Mesendoderm (in vitro differentiated cells): Measurements from ENCODE around the gene PYGO2.

ENCODE experiments used
- DNase-seq: peaks from one replicate; pipeline ENCODE4 v3.0.0; 2013
- H2AK5ac ChIP-seq: 2 replicates; pipeline ENCODE4 v1.6.1; 2013; ENCODE audit warnings: low read length, inconsistent platforms
- H2BK120ac ChIP-seq: 2 replicates; pipeline ENCODE4 v1.6.1; 2013; ENCODE audit warnings: low read depth, mild to moderate bottlenecking, low read length, moderate library complexity, mixed read lengths
- H2BK15ac ChIP-seq: replicated peaks from 2 replicates; pipeline ENCODE4 v1.6.1; 2013; ENCODE audit warnings: low read depth, mild to moderate bottlenecking, moderate library complexity
- H2BK5ac ChIP-seq: 2 replicates; pipeline ENCODE4 v1.6.1; 2013; ENCODE audit warnings: low read length, inconsistent platforms
- H3K18ac ChIP-seq: 2 replicates; pipeline ENCODE4 v1.6.1; 2013; ENCODE audit warnings: mild to moderate bottlenecking, low read length, mixed read lengths
- H3K23ac ChIP-seq: one replicate; pipeline ENCODE4 v1.6.1; 2013; ENCODE audit warnings: low read length
- H3K27ac ChIP-seq: 2 replicates; pipeline ENCODE4 v1.5.1; 2013; ENCODE audit warnings: low read depth, mild to moderate bottlenecking, inconsistent platforms, low read length, moderate library complexity
- H3K27me3 ChIP-seq: 2 replicates; pipeline ENCODE4 v1.6.1; 2013; ENCODE audit warnings: low read length, control low read depth, mild to moderate bottlenecking, inconsistent platforms; ENCODE audit not compliant: insufficient read depth, poor library complexity
- H3K36me3 ChIP-seq: 2 replicates; pipeline ENCODE4 v1.6.1; 2013; ENCODE audit warnings: low read length, inconsistent platforms; ENCODE audit not compliant: control insufficient read depth, insufficient read depth
- H3K4ac ChIP-seq: one replicate; pipeline ENCODE4 v1.6.1; 2013; ENCODE audit warnings: low read depth, mild to moderate bottlenecking, low read length, moderate library complexity
- H3K4me1 ChIP-seq: 2 replicates; pipeline ENCODE4 v1.6.1; 2013; ENCODE audit warnings: low read depth, low read length, inconsistent platforms; ENCODE audit not compliant: control insufficient read depth
- H3K4me2 ChIP-seq: 2 replicates; pipeline ENCODE4 v1.6.1; 2013; ENCODE audit warnings: low read length
- H3K4me3 ChIP-seq: 2 replicates; pipeline ENCODE4 v1.5.1; 2013; ENCODE audit warnings: mild to moderate bottlenecking, low read length
- H3K56ac ChIP-seq: one replicate; pipeline ENCODE4 v1.6.1; 2013; ENCODE audit warnings: low read length
- H3K79me1 ChIP-seq: 2 replicates; pipeline ENCODE4 v1.6.1; 2013; ENCODE audit warnings: low read length, inconsistent platforms
- H3K79me2 ChIP-seq: 2 replicates; pipeline ENCODE4 v1.6.1; 2013; ENCODE audit warnings: mild to moderate bottlenecking, low read length; ENCODE audit not compliant: control insufficient read depth, insufficient read depth
- H3K9ac ChIP-seq: 2 replicates; pipeline ENCODE4 v1.6.1; 2013; ENCODE audit warnings: low read length, inconsistent platforms
- H4K5ac ChIP-seq: one replicate; pipeline ENCODE4 v1.6.1; 2013; ENCODE audit warnings: low read length
- H4K8ac ChIP-seq: one replicate; pipeline ENCODE4 v1.6.1; 2013; ENCODE audit warnings: low read depth, mild to moderate bottlenecking, control low read depth, low read length, moderate library complexity
- WGBS: extraction: QIAGEN DNeasy Blood & Tissue Kit; methylation state at CpG from one replicate; pipeline ENCODE4 v1.1.7; 2013; ENCODE audit warnings: low lambda C conversion rate, missing lambda C conversion rate; ENCODE audit not compliant: insufficient coverage; ENCODE audit errors: extremely low coverage; 5-methylcytosine and 5-hydroxymethylcytosine counted together

Gene PYGO2

DNA sequence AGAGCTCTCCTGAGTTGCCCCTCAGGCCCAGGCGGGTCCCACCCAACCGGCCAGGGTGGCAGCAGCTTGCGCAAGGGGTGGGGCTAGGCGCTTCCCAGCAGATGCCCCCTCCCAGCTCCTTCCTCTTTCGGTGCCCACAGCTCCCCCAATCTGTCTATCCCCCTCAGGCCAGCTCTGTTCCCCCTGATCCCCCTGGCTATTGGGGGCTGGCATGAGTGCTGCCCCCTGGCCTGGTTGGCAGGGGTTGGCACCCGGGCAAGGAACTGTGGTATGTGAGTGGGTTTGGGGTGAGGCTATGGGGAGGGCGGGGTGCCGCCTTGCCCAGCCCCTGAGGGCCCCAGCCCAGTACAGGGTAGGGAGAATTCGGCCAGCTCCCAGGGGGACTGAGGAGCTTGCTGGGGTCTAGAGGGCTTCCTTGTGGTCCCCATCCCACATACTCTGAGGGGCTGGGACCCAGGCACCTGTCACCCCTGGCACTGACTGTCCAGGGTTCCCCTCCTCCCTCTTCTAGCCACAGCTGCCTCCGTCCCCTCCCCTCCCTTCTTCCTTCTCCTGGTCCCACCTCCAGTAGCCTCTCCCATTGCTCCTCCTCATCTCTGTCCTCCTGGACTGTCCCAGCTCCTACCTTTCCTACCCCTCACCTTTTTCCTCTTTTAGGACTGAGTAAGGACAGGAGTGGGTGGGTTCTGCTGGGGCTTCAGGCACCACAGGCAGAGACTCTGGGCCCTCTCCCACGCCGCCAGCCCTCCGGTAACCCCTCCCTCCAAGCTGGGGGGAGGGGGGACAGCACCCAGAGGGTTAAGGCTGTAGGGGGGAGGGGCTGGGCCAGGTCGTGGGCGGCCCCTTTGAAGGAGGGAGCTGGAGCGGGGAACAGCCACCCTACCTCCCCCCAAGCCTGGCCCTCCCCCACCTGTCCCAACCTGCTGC lies 46.7 kb upstream of the PYGO2 start:
- H2AK5ac ChIP-seq = no peak overlapping the region
- H3K79me2 ChIP-seq = peaks cover 16% of the 10 kb centered on the region
- peak overlapping the region; percentile 42 for H3K9ac ChIP-seq
- H3K27me3 ChIP-seq = no peaks in the 10 kb centered on the region
- H3K18ac ChIP-seq = no peak overlapping the region
- no peak overlapping the region for H2BK5ac ChIP-seq
- no CpG with 5 or more reads among the region's 16 CpGs for WGBS
- H3K79me1 ChIP-seq = peaks cover 7% of the 10 kb centered on the region
- H3K23ac ChIP-seq = peak overlapping the region; percentile 18
- no peak overlapping the region for H3K4ac ChIP-seq
- H3K56ac ChIP-seq = peak overlapping the region; percentile 83
- peaks cover 21% of the 10 kb centered on the region for H3K4me1 ChIP-seq
- H2BK15ac ChIP-seq = no peak overlapping the region
- DNase-seq = peak; percentile 38
- no peak overlapping the region for H4K8ac ChIP-seq
- peak overlapping the region; percentile 35 for H4K5ac ChIP-seq
- H3K4me2 ChIP-seq = no peak overlapping the region
- no peaks in the 10 kb centered on the region for H3K36me3 ChIP-seq
- H3K4me3 ChIP-seq = no peak overlapping the region
- H2BK120ac ChIP-seq = no peak overlapping the region
- no peak overlapping the region for H3K27ac ChIP-seq

DNA sequence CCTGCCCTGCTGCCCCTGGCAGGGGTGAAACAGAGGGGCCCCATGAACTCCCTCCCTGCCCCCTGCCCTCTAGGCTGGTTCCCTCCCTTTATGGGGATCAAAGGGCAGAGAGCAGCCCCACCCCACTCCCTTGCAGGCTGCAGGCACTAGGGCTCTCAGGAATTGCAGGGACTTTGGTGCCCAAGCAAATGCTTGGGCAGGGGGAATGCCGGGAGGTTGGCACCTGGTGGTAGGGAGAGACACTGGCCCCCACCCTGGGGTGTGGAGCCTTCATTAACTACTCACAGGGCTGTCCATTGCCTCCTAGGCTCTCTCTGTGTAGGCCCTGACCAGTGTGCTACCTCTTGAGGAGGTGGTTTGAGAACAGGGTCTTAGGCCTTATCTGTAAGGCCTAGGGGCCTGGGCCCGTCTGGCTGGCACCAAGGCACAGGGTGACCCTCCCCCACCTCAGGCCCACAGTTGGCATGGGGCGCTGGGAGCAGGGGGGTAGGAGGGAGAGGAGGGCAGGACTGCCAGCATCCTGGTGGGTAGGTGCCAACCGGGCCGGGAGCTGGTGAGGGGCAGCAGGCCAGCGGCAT lies 45.8 kb upstream of the PYGO2 start:
- no peak overlapping the region for H3K4me2 ChIP-seq
- no peak overlapping the region for H3K4me3 ChIP-seq
- H3K56ac ChIP-seq = no peak overlapping the region
- H4K5ac ChIP-seq = no peak overlapping the region
- DNase-seq = no peak
- H3K27ac ChIP-seq = no peak overlapping the region
- no peak overlapping the region for H2AK5ac ChIP-seq
- H3K79me1 ChIP-seq = peaks cover 7% of the 10 kb centered on the region
- no peak overlapping the region for H3K4ac ChIP-seq
- no peak overlapping the region for H2BK5ac ChIP-seq
- H3K36me3 ChIP-seq = no peaks in the 10 kb centered on the region
- no peak overlapping the region for H3K18ac ChIP-seq
- H3K23ac ChIP-seq = no peak overlapping the region
- no peak overlapping the region for H3K9ac ChIP-seq
- WGBS = no CpG with 5 or more reads among the region's 6 CpGs
- peaks cover 21% of the 10 kb centered on the region for H3K79me2 ChIP-seq
- H4K8ac ChIP-seq = no peak overlapping the region
- no peaks in the 10 kb centered on the region for H3K27me3 ChIP-seq
- H3K4me1 ChIP-seq = peaks cover 19% of the 10 kb centered on the region
- no peak overlapping the region for H2BK120ac ChIP-seq
- no peak overlapping the region for H2BK15ac ChIP-seq

DNA sequence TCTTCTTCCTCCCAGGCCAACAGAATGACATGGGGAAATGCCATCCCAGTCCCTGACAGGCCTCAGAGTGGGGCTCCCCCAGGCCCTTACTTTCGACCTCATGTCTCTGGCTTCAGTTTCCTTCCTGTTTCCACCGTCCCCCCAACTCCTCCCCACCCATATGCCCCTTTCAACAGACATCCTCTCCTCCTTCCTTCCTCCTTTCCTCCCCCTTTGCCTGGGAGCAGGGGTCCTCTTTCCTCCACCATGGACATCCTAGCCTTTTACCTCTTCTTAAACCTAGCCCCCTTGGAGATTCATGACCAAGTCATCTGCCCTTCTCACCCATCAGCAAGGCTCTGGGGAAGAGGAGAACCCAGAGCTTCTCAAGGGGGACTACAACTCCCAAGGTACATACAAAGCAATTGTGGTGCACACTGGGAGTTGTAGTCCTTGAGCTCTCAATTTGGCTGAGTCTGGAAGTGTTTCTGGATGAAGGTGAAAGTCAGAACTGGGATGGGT lies 45.1 kb upstream of the PYGO2 start:
- H3K4ac ChIP-seq = no peak overlapping the region
- peaks cover 15% of the 10 kb centered on the region for H3K4me1 ChIP-seq
- H2BK15ac ChIP-seq = no peak overlapping the region
- no peaks in the 10 kb centered on the region for H3K36me3 ChIP-seq
- no peak overlapping the region for H3K4me3 ChIP-seq
- no peak overlapping the region for H4K8ac ChIP-seq
- no peak overlapping the region for H3K9ac ChIP-seq
- H2BK120ac ChIP-seq = no peak overlapping the region
- H3K79me1 ChIP-seq = peaks cover 7% of the 10 kb centered on the region
- no CpG with 5 or more reads among the region's 2 CpGs for whole genome bisulfite sequencing
- H2AK5ac ChIP-seq = no peak overlapping the region
- no peaks in the 10 kb centered on the region for H3K27me3 ChIP-seq
- H3K56ac ChIP-seq = no peak overlapping the region
- H3K27ac ChIP-seq = no peak overlapping the region
- no peak overlapping the region for H3K4me2 ChIP-seq
- no peak overlapping the region for H4K5ac ChIP-seq
- H2BK5ac ChIP-seq = no peak overlapping the region
- H3K23ac ChIP-seq = no peak overlapping the region
- H3K79me2 ChIP-seq = peaks cover 21% of the 10 kb centered on the region
- DNase-seq = peak; percentile 74
- H3K18ac ChIP-seq = no peak overlapping the region

DNA sequence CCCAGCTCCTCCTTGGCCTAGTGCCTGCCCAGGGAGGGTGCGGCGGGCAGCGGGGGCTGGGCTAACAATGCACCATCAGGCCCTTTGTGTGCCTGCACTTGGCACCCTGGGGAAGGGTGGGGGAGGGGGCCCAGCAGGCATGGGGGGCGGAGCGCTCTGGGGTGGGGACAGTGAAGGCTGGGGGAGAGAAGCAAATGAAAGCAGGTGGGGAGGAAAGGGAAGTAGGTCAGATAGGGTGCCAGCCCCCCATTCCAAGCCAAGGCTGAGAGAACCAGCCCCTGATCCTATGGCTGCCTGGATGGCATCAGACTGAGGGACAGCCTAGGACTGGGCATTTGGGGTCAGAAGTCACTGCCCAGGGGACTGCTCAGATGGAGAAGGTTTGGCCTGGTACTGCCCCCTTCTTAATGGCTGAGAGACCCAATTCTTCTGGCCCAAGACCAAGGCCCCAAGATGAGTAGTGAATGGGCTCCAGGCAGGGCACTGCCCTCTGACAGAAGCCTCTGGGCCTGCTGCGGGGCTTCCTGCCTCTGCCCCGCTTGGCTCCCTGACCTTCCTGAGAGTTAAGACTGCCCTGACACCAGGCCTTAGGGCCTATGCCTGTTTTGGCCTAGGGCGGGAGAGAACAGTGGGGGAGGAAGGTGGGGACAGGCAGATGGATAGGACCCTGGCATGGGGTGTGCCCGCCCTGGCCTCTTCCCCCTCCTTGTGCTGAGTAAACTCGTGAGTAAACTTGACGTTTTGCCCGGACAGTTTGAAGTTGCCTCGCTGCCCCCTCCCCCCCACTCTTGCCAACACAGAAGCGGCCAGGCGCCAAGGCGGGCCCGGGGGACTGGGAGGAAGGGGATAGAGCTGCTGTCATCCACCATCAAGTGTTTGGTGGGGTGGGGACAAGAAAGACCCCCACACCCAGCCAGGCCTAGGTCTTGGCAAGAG lies 43.8 kb upstream of the PYGO2 start:
- H2AK5ac ChIP-seq = no peak overlapping the region
- no peak overlapping the region for H3K18ac ChIP-seq
- no peak overlapping the region for H4K8ac ChIP-seq
- no peaks in the 10 kb centered on the region for H3K27me3 ChIP-seq
- peaks cover 15% of the 10 kb centered on the region for H3K4me1 ChIP-seq
- no peak overlapping the region for H4K5ac ChIP-seq
- no peak overlapping the region for H2BK5ac ChIP-seq
- H3K79me1 ChIP-seq = peaks cover 5% of the 10 kb centered on the region
- H3K4me2 ChIP-seq = no peak overlapping the region
- no CpG with 5 or more reads among the region's 17 CpGs for WGBS
- H2BK15ac ChIP-seq = no peak overlapping the region
- H3K4me3 ChIP-seq = no peak overlapping the region
- no peak overlapping the region for H3K23ac ChIP-seq
- H2BK120ac ChIP-seq = no peak overlapping the region
- H3K36me3 ChIP-seq = no peaks in the 10 kb centered on the region
- no peak overlapping the region for H3K9ac ChIP-seq
- DNase-seq = no peak
- no peak overlapping the region for H3K4ac ChIP-seq
- H3K27ac ChIP-seq = no peak overlapping the region
- peak overlapping the region; percentile 17 for H3K56ac ChIP-seq
- peaks cover 21% of the 10 kb centered on the region for H3K79me2 ChIP-seq

DNA sequence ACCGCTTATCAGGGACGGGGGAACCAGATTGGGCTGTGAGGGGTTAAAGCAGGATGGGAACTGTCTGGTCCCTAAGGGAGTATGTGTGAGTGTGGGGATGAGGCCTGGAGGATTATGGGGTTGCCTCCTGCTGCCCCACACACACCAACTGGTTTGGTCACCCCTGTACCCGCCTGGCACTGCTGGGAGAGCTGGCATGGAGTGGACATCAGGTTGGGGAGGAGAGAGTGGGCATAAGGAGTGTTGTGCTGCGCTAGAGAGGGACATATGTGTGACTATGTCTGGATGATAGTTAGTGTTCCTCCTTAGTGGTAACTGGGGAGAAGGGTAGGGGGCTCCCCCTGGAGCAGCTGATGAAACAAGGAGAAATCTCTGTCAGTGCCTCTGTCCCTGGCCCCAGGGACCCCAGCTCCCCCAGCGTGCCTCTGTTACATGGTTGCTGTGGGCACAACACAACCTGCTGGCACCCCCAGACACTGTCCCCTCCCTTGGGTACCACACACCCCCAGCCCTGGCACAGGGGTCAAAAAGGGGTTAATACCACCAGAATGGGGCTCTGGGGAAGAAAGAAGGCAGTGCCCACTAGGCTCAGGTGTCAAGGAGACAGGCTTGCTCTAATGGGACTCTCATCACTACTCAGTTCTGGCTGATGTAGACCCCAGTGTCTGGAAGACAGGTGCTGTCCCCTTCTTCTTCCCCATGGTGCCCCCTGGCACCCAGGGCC lies 42.9 kb upstream of the PYGO2 start:
- DNase-seq = no peak
- no CpG with 5 or more reads among the region's 5 CpGs for WGBS
- Histone ChIP-seq H2AK5ac (peak overlapping the region; percentile 99), H3K79me2 (peaks cover 21% of the 10 kb centered on the region), H2BK5ac (peak overlapping the region; percentile 75), H3K27me3 (no peaks in the 10 kb centered on the region), H3K23ac (peak overlapping the region; percentile 97), H2BK120ac (no peak overlapping the region), H3K56ac (peak overlapping the region; percentile 99), H3K27ac (peak overlapping the region; percentile 43), H3K4ac (peak overlapping the region; percentile 76), H3K18ac (peak overlapping the region; percentile 89), H3K4me1 (peaks cover 15% of the 10 kb centered on the region), H4K8ac (no peak overlapping the region), H3K9ac (peak overlapping the region; percentile 97), H3K79me1 (peaks cover 5% of the 10 kb centered on the region), H3K36me3 (no peaks in the 10 kb centered on the region), H4K5ac (peak overlapping the region; percentile 33), H2BK15ac (no peak overlapping the region), H3K4me2 (peak overlapping the region; percentile 51), H3K4me3 (peak overlapping the region; percentile 41)
